Measurements from ENCODE around the gene SBNO2. TPM values are rescaled to one million over a fixed set of nuclear protein-coding genes. Genes with fewer than 3 reads are reported as not detected.

Gene SBNO2
- total and polyA plus RNA-seq, 9 of the 15 experiments (the other 6 are each of a cell fraction or from before 2014, with no cell fraction given), result 0.01 to 46.2 (median 6.7) TPM

DNA sequence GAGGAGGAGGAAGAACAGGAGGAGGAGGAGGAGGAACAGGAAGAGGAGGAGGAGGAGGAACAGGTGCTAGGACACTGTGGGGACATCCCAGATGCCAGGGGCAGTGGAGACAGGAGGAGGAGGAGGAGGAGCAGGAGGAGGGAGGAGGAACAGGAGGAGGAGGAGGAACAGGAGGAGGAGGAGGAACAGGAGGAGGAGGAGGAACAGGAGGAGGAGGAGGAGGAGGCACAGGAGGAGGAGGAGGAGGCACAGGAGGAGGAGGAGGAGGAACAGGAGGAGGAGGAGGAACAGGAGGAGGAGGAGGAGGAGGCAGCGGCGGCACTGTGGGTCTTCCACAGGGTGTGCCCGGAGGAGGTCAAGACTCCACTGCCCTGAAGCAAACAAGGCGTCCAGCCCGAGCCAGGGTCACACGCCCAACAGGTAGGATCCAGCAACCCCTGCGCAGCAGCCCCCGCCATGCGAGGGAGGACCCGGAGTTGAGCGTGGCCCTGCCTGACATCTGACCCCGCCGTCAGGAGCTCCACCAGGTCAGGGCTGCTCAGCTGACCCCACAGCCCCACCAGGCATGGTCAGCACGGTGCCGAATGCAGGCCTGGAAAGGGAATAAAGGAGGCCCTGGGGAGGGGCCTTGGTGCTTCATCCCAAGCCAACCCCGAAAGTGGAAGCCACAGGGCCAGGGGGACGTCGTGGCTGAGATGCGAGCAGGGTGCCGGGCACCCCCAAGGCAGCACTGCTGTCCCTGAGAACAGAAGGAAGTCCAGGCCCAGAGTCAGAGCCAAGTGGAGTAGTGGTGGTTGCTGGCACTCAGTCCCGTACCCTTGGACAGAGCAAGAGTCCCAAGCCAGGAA is 9.2 kb downstream of the SBNO2 start (continued):
- TF ChIP-seq, protein P1, sequence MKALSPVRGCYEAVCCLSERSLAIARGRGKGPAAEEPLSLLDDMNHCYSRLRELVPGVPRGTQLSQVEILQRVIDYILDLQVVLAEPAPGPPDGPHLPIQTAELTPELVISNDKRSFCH (CRISPR knock-in tag; IDR thresholded peaks at IDR 0.05), result no peak
- TF ChIP-seq, protein P1 (tag; IDR thresholded peaks at IDR 0.05), result no peak

DNA sequence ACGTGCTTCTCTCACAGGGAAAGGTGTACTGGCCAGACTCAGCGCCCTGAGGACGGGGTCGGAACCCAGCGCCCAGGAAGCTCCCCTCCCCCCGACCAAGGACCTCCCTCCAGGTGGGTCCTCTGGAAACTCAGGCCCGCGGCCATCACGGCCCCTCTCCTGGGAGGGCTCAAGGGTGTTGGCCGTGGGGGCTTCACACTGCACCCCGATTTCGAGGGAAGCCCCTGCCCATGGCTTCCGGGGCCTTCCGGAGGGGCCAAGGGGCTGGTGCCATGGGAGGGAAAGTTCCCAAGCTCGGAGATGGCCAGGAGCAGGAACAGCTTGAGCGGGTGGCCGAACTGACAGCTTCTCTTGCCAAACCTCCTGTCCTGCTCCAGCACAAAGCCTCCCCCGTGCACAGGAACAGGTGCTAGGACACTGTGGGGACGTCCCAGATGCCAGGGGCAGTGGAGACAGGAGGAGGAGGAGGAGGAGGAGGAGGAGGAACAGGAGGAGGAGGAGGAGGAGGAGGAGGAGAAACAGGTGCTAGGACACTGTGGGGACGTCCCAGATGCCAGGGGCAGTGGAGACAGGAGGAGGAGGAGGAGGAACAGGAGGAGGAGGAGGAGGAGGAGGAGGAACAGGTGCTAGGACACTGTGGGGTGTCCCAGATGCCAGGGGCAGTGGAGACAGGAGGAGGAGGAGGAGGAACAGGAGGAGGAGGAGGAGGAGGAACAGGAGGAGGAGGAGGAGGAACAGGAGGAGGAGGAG is 10.0 kb downstream of the SBNO2 start:
- POLR2A ChIA-PET, result no interaction called here
- TF ChIP-seq HIVEP1 (CRISPR knock-in tag; IDR thresholded peaks at IDR 0.05) (no peak), ZNF79 (CRISPR knock-in tag; IDR thresholded peaks at IDR 0.05; ENCODE audit: low read depth) (no peak), TSC22D4 (tag; IDR thresholded peaks at IDR 0.05) (no peak), RHOXF2B (CRISPR knock-in tag; conservative IDR thresholded peaks at IDR 0.05) (no peak), ZNF263 (CRISPR knock-in tag; IDR thresholded peaks at IDR 0.05; ENCODE audit: borderline replicate concordance) (peak; percentile 79)
- TF ChIP-seq, protein P2, sequence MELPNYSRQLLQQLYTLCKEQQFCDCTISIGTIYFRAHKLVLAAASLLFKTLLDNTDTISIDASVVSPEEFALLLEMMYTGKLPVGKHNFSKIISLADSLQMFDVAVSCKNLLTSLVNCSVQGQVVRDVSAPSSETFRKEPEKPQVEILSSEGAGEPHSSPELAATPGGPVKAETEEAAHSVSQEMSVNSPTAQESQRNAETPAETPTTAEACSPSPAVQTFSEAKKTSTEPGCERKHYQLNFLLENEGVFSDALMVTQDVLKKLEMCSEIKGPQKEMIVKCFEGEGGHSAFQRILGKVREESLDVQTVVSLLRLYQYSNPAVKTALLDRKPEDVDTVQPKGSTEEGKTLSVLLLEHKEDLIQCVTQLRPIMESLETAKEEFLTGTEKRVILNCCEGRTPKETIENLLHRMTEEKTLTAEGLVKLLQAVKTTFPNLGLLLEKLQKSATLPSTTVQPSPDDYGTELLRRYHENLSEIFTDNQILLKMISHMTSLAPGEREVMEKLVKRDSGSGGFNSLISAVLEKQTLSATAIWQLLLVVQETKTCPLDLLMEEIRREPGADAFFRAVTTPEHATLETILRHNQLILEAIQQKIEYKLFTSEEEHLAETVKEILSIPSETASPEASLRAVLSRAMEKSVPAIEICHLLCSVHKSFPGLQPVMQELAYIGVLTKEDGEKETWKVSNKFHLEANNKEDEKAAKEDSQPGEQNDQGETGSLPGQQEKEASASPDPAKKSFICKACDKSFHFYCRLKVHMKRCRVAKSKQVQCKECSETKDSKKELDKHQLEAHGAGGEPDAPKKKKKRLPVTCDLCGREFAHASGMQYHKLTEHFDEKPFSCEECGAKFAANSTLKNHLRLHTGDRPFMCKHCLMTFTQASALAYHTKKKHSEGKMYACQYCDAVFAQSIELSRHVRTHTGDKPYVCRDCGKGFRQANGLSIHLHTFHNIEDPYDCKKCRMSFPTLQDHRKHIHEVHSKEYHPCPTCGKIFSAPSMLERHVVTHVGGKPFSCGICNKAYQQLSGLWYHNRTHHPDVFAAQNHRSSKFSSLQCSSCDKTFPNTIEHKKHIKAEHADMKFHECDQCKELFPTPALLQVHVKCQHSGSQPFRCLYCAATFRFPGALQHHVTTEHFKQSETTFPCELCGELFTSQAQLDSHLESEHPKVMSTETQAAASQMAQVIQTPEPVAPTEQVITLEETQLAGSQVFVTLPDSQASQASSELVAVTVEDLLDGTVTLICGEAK (IDR thresholded peaks at IDR 0.05), result no peak
- TF ChIP-seq, protein P2 (CRISPR knock-in tag; IDR thresholded peaks at IDR 0.05), result no peak

More for the DNA sequence above, 10.0 kb downstream of the SBNO2 start:
- in situ Hi-C loops (cut with MboI), result no loop called here
- ATAC-seq, result no peak
- Histone ChIP-seq H3K79me2 (ENCODE audit: control insufficient read depth, insufficient read depth, low read length) (peaks cover 72% of the 10 kb centered on the region), H3K9me1 (ENCODE audit: control insufficient read depth, insufficient read depth, low read length) (peaks cover 6% of the 10 kb centered on the region), H4K20me1 (replicated peaks; ENCODE audit: control insufficient read depth, insufficient read depth, low read length) (peaks cover 9% of the 10 kb centered on the region), H3K27ac (ENCODE audit: extremely low read depth, low read depth, low read length) (no peak overlapping the region), H3K36me3 (ENCODE audit: control insufficient read depth, insufficient read depth, low read length) (peaks cover 30% of the 10 kb centered on the region; the same call in 2 of the 3 replicates), H3K4me2 (ENCODE audit: insufficient read depth, low read length) (no peak overlapping the region), H3K4me1 (replicated peaks in 1 of 2; ENCODE audit: control insufficient read depth in 2 of 2, insufficient read depth in 2 of 2, low read length in 2 of 2) (peaks cover 0 to 81% of the 10 kb centered on the region in 2 experiments; a peak in 3 of 5 replicates), H3K9ac (ENCODE audit: insufficient read depth in 1 of 2, low read depth in 2 of 2, low read length in 2 of 2) (no peak overlapping the region), H3K27me3 (ENCODE audit: control insufficient read depth in 2 of 2, insufficient read depth in 2 of 2, low read length in 2 of 2) (no peaks in the 10 kb centered on the region), H3K9me3 (replicated peaks; ENCODE audit: control insufficient read depth, insufficient read depth, low read depth, low read length) (no peaks in the 10 kb centered on the region), H2AFZ (ENCODE audit: low read depth, low read length) (no peak overlapping the region), H3K4me3 (no peak overlapping the region)
- peak; percentile 60 for FAIRE-seq
- no peak for DNase-seq (ENCODE audit: extremely low read depth in 1 of 4, low spot score in 3 of 4)
- WGBS (ENCODE audit: insufficient coverage, low coverage, missing lambda C conversion rate), result 66% methylated on average over 15 of the region's 20 CpGs
- BruUV-seq (replicated peaks), result no TSS peak
- intact Hi-C loops (cut with micrococcal nuclease), result no loop called here
- CTCF ChIA-PET (ENCODE audit: low intra/inter-chr PET ratio), result no interaction called here
